Stomach (tissue), 4 donors: Measurements from ENCODE around the gene CLASP2.

ENCODE experiments used
- POLR2AphosphoS5 ChIP-seq, 3 donors: sonication (generic); formaldehyde crosslinking; IDR thresholded peaks; one replicate each; pipeline ENCODE4 v1.6.1; 2016; ENCODE audit warnings: antibody characterized with exemption in 3 of 3
- TF ChIP-seq, protein P1 (sequence below), 7 experiments: fragments of 450-650 bp in 4 of 7; fragments of 200-600 bp in 3 of 7; sonication (generic) in 3 of 7; IDR thresholded peaks; one replicate each; pipeline ENCODE4 v1.5.1; 2016 to 2019; ENCODE audit warnings: antibody characterized with exemption in 7 of 7, control low read depth in 2 of 7, mild to moderate bottlenecking in 1 of 7

DNA sequence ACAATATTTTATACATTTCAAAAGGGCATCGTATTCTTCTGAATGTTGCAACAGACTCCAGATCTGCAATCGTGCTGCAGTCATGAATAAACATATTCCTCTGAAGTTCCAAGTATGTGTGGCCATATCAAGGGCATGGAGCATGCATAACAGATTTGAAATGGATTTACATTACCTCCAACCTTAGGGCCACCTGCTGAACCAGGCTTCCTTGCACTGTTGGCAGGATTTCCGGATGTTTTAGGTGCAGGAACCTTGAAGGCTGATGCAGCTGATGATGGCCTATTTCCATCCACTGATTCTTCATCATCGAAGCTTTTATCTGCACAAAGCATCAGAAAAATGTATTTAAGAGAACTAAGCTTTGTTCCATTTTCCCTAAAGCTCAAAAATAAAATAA, 73.5 kb downstream of the CLASP2 start:
- TF ChIP-seq, protein P1, sequence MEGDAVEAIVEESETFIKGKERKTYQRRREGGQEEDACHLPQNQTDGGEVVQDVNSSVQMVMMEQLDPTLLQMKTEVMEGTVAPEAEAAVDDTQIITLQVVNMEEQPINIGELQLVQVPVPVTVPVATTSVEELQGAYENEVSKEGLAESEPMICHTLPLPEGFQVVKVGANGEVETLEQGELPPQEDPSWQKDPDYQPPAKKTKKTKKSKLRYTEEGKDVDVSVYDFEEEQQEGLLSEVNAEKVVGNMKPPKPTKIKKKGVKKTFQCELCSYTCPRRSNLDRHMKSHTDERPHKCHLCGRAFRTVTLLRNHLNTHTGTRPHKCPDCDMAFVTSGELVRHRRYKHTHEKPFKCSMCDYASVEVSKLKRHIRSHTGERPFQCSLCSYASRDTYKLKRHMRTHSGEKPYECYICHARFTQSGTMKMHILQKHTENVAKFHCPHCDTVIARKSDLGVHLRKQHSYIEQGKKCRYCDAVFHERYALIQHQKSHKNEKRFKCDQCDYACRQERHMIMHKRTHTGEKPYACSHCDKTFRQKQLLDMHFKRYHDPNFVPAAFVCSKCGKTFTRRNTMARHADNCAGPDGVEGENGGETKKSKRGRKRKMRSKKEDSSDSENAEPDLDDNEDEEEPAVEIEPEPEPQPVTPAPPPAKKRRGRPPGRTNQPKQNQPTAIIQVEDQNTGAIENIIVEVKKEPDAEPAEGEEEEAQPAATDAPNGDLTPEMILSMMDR (IDR thresholded peaks at IDR 0.05), result no peak
- TF ChIP-seq POLR2AphosphoS5 (IDR thresholded peaks at IDR 0.05), result no peak
